ENCODE data around the gene TMEM86B.

The TMEM86B gene

DNA sequence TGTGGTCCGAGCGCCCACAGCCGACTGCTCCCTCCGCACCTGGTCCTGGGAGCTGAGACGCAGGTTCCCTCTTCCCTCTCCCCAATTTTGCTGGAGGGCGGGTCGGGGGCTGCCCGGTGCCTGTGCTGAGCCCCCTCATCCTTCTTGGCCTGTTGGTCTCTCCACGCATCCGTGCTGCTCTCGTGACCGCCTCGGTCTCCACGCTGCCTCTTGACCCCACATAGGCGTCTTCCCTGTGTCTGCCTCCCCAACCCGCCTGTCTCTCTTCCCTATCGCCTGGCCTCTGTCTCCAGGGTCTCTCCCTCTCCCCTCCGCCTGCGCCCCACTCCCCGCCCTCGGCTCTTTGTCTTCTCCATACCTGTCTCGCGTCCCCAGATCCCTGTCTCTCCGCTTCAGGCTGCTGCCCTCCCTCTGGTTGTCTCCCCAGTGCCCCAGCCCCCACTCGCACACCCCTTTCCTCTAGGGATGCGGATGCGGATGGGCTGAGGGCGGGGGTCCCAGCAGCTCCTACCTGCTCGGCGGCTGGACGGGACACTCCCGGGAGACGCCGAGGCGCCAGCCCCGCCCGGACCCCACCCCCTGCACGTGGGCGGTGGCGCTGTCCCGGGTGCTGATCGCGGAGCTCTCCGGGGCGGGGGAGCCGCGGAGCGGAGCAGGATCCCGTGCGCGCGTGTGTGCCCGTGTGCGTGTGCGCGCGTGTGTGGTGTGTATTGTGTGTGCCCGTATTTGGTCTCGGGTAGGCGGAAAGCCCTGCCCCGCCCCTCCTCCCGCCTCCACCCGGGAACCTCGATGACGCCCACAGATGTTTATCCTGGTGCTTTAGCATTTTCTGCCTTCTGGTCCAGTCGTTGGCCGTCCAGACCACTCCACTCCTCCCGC is 48.7 kb downstream of the TMEM86B start, which contains the start of gene SYT5:
TSS of gene SYT5 (minus strand) at position 684 of the 879 bp plus-strand sequence. CDS start 1,248 bp downstream, outside the sequence.
- in situ Hi-C loops (cut with MboI; ENCODE audit: low sequenced_read_pairs) = no loop called here

DNA sequence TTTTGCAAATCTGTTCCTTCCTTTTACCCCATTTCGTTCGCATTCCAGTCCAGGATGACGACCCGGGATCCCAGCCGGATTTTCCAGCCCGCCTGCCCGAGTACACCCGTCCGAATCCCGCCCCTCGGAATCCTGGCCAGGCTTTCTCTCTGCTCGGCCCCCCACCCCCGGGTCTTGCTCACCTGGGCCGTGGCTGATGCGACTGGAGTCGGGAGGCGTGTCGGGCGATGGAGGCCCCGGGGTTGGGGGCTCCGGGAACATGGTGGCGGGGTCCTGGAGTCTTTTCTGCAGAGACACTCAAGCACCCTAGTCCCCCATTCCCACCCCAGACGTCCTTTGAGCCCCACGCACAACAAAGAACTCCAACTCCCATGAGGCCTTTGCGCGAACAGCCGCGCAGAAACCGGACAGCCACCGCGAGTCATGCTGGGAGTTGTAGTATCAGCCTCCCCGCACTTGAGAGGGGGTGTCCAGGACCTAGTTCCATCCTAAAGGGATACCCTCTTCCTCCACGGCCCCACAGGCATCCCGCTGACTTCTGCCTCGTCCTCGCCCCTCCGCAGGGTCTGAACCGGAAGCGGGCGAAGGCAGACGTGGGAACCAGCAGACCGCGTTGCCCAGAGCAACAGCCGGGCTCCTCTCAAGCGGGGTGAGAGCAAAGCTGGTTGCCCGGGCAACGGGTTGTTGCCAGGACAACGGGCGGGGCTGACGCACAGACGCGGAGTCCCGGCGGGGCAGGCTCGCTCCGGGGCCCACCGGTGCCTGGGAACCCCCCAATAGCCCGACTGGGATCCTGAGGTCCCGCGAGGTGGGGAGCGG is 49.6 kb downstream of the TMEM86B start:
- in situ Hi-C loops (cut with MboI; ENCODE audit: low sequenced_read_pairs) = no loop called here

Measured in hTERT RPE-1 (cell line).